Spleen (tissue), 11 donors: Measurements from ENCODE around the gene GNG7. TPM values are rescaled to one million over a fixed set of nuclear protein-coding genes. Genes with fewer than 3 reads are reported as not detected.
A peak's percentile ranks its signal among the peaks of the same experiment; 100 is the strongest.

Source experiments
- DNase-seq: peaks from one replicate; pipeline ENCODE4 v3.0.0-alpha.2; 2020
- H3K27ac ChIP-seq, 8 donors: fragments of 200-600 bp; sonication (generic) in 7 of 8; 1 replicate in 4 of 8; 2 replicates in 4 of 8; pipeline versions ENCODE4 v1.5.0 to v1.8.0; 2016 to 2021; ENCODE audit warnings: inconsistent platforms in 4 of 8, mild to moderate bottlenecking in 4 of 8, moderate library complexity in 1 of 8
- H3K27me3 ChIP-seq, 7 donors: fragments of 200-600 bp; sonication (generic) in 6 of 7; replicated peaks in 1 of 7; 1 replicate in 4 of 7; 2 replicates in 3 of 7; pipeline versions ENCODE4 v1.5.0 to v1.8.0; 2016 to 2021; ENCODE audit warnings: inconsistent platforms in 3 of 7, mild to moderate bottlenecking in 1 of 7
- H3K36me3 ChIP-seq, 6 donors: fragments of 200-600 bp; sonication (generic) in 5 of 6; 1 replicate in 4 of 6; 2 replicates in 2 of 6; pipeline versions ENCODE4 v1.5.0 to v1.8.0; 2016 to 2021; ENCODE audit warnings: inconsistent platforms in 2 of 6
- H3K4me1 ChIP-seq, 6 donors: fragments of 200-600 bp; sonication (generic) in 5 of 6; 1 replicate in 3 of 6; 2 replicates in 3 of 6; pipeline versions ENCODE4 v1.5.0 to v1.8.0; 2016 to 2021; ENCODE audit warnings: inconsistent platforms in 3 of 6
- H3K4me3 ChIP-seq, 8 donors: fragments of 200-600 bp; sonication (generic) in 7 of 8; 1 replicate in 4 of 8; 2 replicates in 4 of 8; pipeline versions ENCODE4 v1.5.0 to v1.8.0; 2016 to 2021; ENCODE audit warnings: inconsistent platforms in 4 of 8, mild to moderate bottlenecking in 4 of 8, moderate library complexity in 2 of 8
- H3K9me3 ChIP-seq, 8 donors: fragments of 200-600 bp; sonication (generic) in 7 of 8; 1 replicate in 4 of 8; 2 replicates in 4 of 8; pipeline versions ENCODE4 v1.5.0 to v1.8.0; 2016 to 2021; ENCODE audit warnings: inconsistent platforms in 4 of 8
- POLR2A ChIP-seq, 3 donors: fragments of 450-650 bp; IDR thresholded peaks; one replicate each; pipeline ENCODE4 v1.5.1; 2017; ENCODE audit warnings: antibody characterized with exemption in 3 of 3, mild to moderate bottlenecking in 1 of 3
- POLR2AphosphoS5 ChIP-seq, 3 donors: sonication (generic); formaldehyde crosslinking; IDR thresholded peaks; one replicate each; pipeline ENCODE4 v1.5.1; 2017; ENCODE audit warnings: antibody characterized with exemption in 3 of 3
- WGBS, 5 donors: extraction: QIAGEN DNeasy Blood & Tissue Kit in 3 of 5; methylation state at CpG; one replicate each; pipeline versions ENCODE4 v1.1.5 to v1.1.7; 2013 to 2018; 5-methylcytosine and 5-hydroxymethylcytosine counted together
- intact Hi-C: fragments of 100-400 bp; cut with DNase I; formaldehyde crosslinking; loops from one replicate; pipeline ENCODE4 v1.15.0; 2023; ENCODE audit warnings: low total_unique reads
- polyA plus RNA-seq, 3 donors: library from polyadenylated mRNA; stranded (reverse); fragments of 200-250 nt; gene quantifications; one replicate each; pipeline ENCODE4 v1.2.1, GENCODE V29; 2013
- total RNA-seq, 7 donors: library from RNA; depleted of rRNA in 3 of 7; stranded (reverse); fragments of >200 nt in 3 of 7; fragmentation: NEBNext Ultra II Directional in 4 of 7; extraction: Animal tissue kit (Norgen Biotek cat#: 25700) in 4 of 7; gene quantifications; one replicate each; pipeline versions ENCODE4 v1.1.0 to v1.2.1, GENCODE V29; 2016 to 2021
- TF ChIP-seq, protein P1 (sequence below), 11 experiments: fragments of 200-600 bp in 7 of 11; fragments of 450-650 bp in 4 of 11; sonication (generic) in 4 of 11; IDR thresholded peaks in 8 of 11; conservative IDR thresholded peaks in 3 of 11; 1 replicate in 7 of 11; 2 replicates in 4 of 11; pipeline versions ENCODE4 v1.4.0 to v1.8.0; 2016 to 2021; ENCODE audit warnings: antibody characterized with exemption in 11 of 11, inconsistent platforms in 4 of 11, mild to moderate bottlenecking in 1 of 11
- donor health status: healthy with polysubstance abuse.
- donor health status: DM: no; HTN: no; CAD: no; lungs with moderate emphysema.
- donor health status: DM: no; HTN: no; CAD: no.
- donor health status: Bipolar disorder and iron deficiency.
- donor health status: healthy.
- donor health status: DM: no; HTN: no; CAD: no.
- donor health status: DM: yes; HTN: yes; CAD: no.

The GNG7 gene
- total and polyA plus RNA-seq, 10 donors: 17.2 to 34.6 (median 18.9) TPM

DNA sequence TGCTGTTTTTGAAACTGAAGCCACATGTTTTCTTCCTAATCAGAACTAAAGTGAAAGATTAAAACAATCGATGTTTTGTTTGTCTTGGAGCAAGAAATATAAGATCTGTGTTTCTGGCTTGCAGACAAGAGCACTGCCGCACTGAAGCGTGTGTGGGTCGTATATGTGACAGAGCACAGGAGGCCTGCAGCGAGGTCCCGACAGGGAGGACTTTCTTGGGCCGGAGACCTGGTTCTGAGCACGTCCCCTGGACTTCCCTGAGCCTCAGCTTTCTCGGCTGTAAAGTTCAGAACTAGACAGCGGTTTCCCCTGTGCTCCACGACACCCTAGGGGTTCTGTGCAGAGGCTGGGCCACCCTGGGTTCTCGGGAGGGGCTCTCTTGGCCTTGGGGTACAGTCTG lies 166.0 kb downstream of the GNG7 start:
- 83 to 89% (median 87%) methylated on average over 12 of the region's 12 CpGs for WGBS, 5 donors
- no peak overlapping the region for H3K4me3 ChIP-seq
- H3K27ac ChIP-seq: no peak overlapping the region
- DNase-seq: no peak
- intact Hi-C loops: loop anchor here (10.0 kb wide), 1 partner anchor 48 kb away; no protein-coding TSS in a partner anchor
- H3K36me3 ChIP-seq: no peaks in the 10 kb centered on the region
- peaks cover 4 to 38% (median 19%) of the 10 kb centered on the region in 6 donors for H3K4me1 ChIP-seq
- peaks cover 0 to 7% (median 0%) of the 10 kb centered on the region in 8 donors for H3K9me3 ChIP-seq
- TF ChIP-seq POLR2A (IDR thresholded peaks at IDR 0.05): no peak
- TF ChIP-seq, protein P1, sequence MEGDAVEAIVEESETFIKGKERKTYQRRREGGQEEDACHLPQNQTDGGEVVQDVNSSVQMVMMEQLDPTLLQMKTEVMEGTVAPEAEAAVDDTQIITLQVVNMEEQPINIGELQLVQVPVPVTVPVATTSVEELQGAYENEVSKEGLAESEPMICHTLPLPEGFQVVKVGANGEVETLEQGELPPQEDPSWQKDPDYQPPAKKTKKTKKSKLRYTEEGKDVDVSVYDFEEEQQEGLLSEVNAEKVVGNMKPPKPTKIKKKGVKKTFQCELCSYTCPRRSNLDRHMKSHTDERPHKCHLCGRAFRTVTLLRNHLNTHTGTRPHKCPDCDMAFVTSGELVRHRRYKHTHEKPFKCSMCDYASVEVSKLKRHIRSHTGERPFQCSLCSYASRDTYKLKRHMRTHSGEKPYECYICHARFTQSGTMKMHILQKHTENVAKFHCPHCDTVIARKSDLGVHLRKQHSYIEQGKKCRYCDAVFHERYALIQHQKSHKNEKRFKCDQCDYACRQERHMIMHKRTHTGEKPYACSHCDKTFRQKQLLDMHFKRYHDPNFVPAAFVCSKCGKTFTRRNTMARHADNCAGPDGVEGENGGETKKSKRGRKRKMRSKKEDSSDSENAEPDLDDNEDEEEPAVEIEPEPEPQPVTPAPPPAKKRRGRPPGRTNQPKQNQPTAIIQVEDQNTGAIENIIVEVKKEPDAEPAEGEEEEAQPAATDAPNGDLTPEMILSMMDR (IDR thresholded peaks at IDR 0.05 in 8 of 11, conservative IDR thresholded peaks at IDR 0.05 in 3 of 11): no peak
- H3K27me3 ChIP-seq: no peaks in the 10 kb centered on the region

DNA sequence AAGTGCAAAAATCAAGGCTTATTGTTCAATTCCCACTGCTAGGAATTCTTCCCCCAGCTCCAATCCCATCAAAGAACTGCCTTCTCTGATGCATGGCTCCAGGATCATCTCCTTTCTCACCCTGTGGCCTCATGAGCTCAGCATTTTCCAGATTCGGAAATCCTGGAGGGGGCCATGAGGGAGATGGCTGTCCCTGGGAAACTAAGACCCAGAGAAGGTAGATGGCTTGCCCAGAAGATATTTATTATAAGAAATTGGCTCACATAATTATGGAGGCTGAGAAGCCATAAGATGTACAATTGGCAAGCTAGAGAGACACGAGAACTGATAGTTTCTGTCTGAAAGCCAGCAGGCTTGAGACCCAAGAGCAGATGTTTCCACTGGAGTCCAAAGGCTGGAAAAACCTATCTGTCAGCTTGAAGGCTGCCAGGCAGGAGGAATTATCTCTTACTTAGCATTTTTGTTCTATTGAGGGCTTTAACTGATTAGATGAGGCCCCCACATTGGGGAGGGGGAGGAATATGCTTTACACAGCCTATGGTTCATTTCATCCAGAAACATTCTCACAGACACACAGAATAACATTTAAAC lies 168.0 kb downstream of the GNG7 start:
- WGBS, 5 donors: 86 to 97% (median 91%) methylated on average over 2 of the region's 2 CpGs
- Histone ChIP-seq H3K9me3 (peaks cover 0 to 7% (median 0%) of the 10 kb centered on the region in 8 donors), H3K27me3 (no peaks in the 10 kb centered on the region), H3K36me3 (peaks cover 0 to 3% (median 0%) of the 10 kb centered on the region in 6 donors), H3K4me1 (peaks cover 0 to 18% (median 10%) of the 10 kb centered on the region in 6 donors), H3K27ac (peak overlapping the region in 1 of 8 donors; percentile 32), H3K4me3 (no peak overlapping the region)
- TF ChIP-seq POLR2A (IDR thresholded peaks at IDR 0.05) (no peak), POLR2AphosphoS5 (IDR thresholded peaks at IDR 0.05) (no peak)
- TF ChIP-seq, protein P1 (IDR thresholded peaks at IDR 0.05 in 8 of 11, conservative IDR thresholded peaks at IDR 0.05 in 3 of 11): no peak
- intact Hi-C loops: loop anchor here (10.0 kb wide), 1 partner anchor 50 kb away; no protein-coding TSS in a partner anchor
- DNase-seq: peak; percentile 2

DNA sequence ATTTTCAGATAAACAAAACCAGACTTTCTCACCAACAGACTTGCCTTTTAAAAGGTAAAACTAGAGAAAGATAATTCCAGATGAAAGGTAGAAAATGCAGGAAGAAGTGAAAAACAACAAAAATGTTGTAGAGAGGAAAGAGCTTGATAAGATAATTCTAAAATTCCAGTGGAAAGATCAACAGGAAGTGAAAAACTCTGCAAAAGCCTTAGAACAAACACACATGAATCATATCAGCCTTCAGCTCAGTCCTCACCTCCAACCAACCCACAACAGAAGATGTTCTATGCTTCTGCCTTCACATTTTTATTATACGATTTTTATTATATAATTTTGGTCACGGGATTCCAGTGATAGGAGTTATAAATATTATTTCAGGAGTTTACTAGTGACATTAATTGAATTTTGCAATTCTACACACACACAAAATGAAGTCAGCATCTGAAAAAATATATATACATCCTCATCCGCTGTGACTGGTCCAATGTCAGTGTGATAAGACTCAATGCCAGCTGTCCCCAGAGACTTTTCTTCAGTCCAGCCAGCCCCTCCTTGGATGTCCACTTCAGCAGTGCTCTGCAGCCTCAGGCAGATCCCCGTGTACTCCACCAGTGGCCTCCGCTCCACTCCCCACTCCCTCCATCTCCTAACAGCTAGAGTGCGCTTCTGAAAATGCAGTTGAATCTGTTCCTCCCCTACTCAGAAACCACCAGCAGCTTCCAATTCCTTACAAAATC lies 168.6 kb downstream of the GNG7 start:
- Histone ChIP-seq H3K4me3 (no peak overlapping the region), H3K27ac (peak overlapping the region in 5 of 8 donors; percentile 17 to 44 (median 37)), H3K4me1 (peaks cover 0 to 18% (median 10%) of the 10 kb centered on the region in 6 donors), H3K9me3 (peaks cover 0 to 7% (median 0%) of the 10 kb centered on the region in 8 donors), H3K27me3 (no peaks in the 10 kb centered on the region), H3K36me3 (peaks cover 0 to 8% (median 0%) of the 10 kb centered on the region in 6 donors)
- DNase-seq: peak; percentile 14
- 83 to 86% (median 85%) methylated on average over 6 of the region's 6 CpGs for WGBS, 5 donors
- intact Hi-C loops: loop anchor here (10.0 kb wide), 1 partner anchor 51 kb away; no protein-coding TSS in a partner anchor
- TF ChIP-seq, protein P1 (IDR thresholded peaks at IDR 0.05 in 8 of 11, conservative IDR thresholded peaks at IDR 0.05 in 3 of 11): no peak
- no peak for TF ChIP-seq POLR2AphosphoS5 (IDR thresholded peaks at IDR 0.05)
- TF ChIP-seq POLR2A (IDR thresholded peaks at IDR 0.05): no peak

DNA sequence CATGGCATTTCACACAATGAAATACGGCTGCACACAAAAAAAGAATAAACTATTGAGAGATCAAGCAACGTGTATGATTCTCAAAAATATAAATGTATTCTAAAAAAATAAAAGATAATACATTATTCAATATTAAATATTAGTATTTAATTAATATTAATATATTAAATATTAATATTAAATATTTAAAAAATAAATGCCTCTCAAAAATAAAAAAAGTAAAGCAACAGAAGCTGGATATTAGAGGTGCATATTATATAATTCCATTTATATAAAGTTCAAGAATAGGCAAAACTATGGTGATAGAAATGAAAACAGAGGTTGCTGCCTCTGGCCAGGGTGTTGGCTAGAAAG lies 169.4 kb downstream of the GNG7 start:
- no peak for DNase-seq
- WGBS, 5 donors: 73 to 86% (median 79%) methylated on average over 2 of the region's 2 CpGs
- Histone ChIP-seq H3K27ac (peak overlapping the region in 5 of 8 donors; percentile 17 to 44 (median 37)), H3K9me3 (peaks cover 0 to 7% (median 0%) of the 10 kb centered on the region in 8 donors), H3K27me3 (no peaks in the 10 kb centered on the region), H3K4me1 (peaks cover 0 to 24% (median 16%) of the 10 kb centered on the region in 6 donors), H3K36me3 (peaks cover 0 to 8% (median 0%) of the 10 kb centered on the region in 6 donors), H3K4me3 (no peak overlapping the region)
- intact Hi-C loops: loop anchor here (10.0 kb wide), 1 partner anchor 52 kb away; no protein-coding TSS in a partner anchor
- TF ChIP-seq, protein P1 (IDR thresholded peaks at IDR 0.05 in 8 of 11, conservative IDR thresholded peaks at IDR 0.05 in 3 of 11): no peak
